GM13976 (cell line): ENCODE results near the gene LHX3.

Experiments used
- DNase-seq: peaks from one replicate; pipeline ENCODE4 v3.0.0; 2012; ENCODE audit warnings: low spot score
- CTCF ChIP-seq: IDR thresholded peaks from 2 replicates; pipeline ENCODE4 v1.5.1; 2012; ENCODE audit warnings: borderline replicate concordance, mild to moderate bottlenecking; ENCODE audit not compliant: insufficient read depth; ENCODE audit errors: extremely low read depth, missing control alignments, control extremely low read depth
- in situ Hi-C: fragments of 300-500 bp; cut with MboI; formaldehyde crosslinking; loops from one replicate; pipeline ENCODE4 v1.12.0; 2022; ENCODE audit warnings: low sequenced_read_pairs, mixed read lengths, inconsistent platforms; ENCODE audit not compliant: unreplicated experiment

LHX3 gene

GRCh38 chr9:136187683-136188586, 17.0 kb downstream of the LHX3 start:
- in situ Hi-C loops, result no loop called here
- no peak for TF ChIP-seq CTCF
- DNase-seq, result no peak

GRCh38 chr9:136187197-136187596, 17.7 kb downstream of the LHX3 start:
- no peak for DNase-seq
- no peak for TF ChIP-seq CTCF
- in situ Hi-C loops, result no loop called here

GRCh38 chr9:136186386-136186785, 18.5 kb downstream of the LHX3 start:
- no peak for DNase-seq
- in situ Hi-C loops, result no loop called here
- no peak for TF ChIP-seq CTCF

GRCh38 chr9:136185596-136186366, 19.1 kb downstream of the LHX3 start:
- no peak for DNase-seq
- in situ Hi-C loops, result no loop called here

GRCh38 chr9:136185066-136185465, 19.9 kb downstream of the LHX3 start:
- in situ Hi-C loops, result no loop called here
- DNase-seq, result no peak

More at GRCh38 chr9:136185596-136186366, 19.1 kb downstream of the LHX3 start:
- no peak for TF ChIP-seq CTCF

More at GRCh38 chr9:136185066-136185465, 19.9 kb downstream of the LHX3 start:
- no peak for TF ChIP-seq CTCF
